ENCODE measurements around the gene LMTK2.
"Not testable (repeated sequence)": the region's sequence is repeated elsewhere in the genome, so short reads cannot be mapped to it uniquely, and the experiment has no call there.

The LMTK2 gene

DNA sequence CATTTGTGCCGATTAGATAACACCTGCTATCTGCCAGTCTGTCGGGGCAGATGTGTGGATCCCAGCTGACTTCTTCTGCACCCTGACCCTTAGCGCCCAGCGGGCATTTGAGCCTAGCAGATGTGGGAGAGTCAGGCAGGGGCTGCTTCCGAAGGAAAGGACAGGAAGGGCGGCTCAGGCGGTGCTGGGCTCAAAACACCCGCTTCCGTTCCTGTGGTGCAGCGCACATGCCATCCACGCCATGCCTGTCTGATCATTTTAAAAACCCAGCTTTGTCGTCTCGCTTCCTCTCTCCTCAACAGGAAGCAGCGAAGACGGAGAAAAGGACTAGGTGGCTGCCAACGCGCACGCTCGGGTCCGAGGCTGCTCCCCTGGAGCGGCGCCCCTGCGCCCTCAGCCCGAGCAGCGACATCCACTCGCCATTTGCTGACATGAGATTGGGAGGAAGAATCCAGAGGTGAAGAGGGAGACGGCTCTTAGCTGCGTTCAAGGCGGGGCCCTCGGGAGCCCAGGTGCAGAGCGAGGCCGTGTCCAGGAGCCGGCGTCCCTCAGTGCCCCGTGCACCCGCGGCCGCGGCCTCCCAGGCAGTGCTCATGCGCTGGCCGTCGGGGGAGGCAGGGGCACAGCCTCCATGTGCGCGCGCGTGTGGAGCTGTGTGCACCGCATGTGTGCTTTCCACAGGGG, 98.6 kb downstream of the LMTK2 start:
- peak; percentile 82 for DNase-seq

DNA sequence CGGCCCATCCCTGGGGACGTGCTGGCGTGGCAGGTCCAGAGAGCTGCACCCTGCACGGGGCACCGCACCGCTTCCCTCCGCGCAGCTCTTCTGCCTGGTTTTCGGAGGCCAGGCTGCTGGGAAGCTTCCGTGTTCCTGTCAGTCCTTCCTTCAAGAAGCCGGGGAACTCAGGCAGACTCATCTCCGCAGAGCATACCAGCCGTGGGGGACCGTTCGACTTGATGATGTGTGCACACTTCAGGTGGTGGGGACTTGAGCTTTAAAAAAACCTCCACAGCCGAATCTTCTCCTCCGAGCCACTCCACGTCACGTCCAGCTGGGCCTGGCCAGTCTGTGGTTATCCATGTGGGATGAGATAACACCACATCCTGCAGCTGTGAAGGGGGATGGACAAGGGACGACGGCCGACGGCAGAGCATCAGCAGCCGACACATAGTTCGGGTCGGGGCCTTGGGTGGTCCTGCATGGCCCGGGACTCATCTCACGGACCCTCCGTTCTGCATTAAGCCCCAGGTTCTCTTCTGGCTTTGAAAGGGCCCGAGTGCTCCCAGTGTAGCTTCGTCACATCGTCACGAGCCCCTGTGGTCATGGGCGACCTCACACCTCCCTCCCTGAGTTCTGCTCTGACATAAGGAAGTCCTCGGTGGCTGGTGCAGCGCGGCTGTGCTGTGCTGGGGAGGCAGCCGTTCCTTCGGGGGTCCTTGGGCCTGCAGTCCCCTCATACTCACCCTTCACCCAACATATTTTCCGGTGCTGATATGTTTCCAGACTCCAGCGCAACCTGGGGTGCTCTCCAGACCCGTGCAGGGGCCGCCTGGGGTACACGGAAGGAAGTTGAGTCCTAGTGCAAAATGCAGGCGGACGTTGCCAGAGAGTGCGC, 100.0 kb downstream of the LMTK2 start:
- no peak for DNase-seq

DNA sequence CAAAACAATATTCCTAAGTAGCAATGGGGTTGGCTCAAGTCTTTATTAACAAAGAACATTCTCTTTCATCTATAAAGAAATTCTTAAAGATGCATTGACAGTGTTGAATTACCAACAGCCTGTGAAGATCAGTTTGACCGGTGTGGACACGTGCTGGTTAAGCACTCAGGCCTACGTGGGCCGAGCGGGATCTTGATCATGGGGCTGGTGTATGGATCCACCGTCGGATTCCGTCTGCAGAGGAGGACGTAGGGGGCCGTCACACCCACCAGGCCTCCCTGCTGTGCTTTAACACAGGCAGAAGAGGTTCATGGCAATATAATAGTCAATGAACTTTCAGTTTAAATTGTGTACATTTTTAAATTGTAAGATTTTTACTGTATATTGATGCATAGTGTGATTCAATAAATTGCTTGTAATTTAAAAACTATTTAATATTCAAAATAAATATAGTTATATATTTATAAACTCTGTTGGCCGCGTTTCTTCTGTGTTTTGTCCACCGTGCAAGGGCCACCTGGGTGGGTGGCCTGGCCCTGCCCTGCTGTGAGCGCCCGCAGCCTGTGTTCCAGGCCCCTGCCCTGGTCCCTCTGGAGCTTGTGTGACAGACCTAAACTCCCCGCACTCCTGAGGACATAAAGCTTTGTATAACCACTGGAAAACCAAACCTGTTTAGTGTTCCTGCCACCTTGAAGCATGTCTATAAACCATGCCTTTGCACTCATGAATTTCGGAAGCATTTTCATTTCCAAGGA, 102.7 kb downstream of the LMTK2 start:
- DNase-seq, result peak; percentile 27

DNA sequence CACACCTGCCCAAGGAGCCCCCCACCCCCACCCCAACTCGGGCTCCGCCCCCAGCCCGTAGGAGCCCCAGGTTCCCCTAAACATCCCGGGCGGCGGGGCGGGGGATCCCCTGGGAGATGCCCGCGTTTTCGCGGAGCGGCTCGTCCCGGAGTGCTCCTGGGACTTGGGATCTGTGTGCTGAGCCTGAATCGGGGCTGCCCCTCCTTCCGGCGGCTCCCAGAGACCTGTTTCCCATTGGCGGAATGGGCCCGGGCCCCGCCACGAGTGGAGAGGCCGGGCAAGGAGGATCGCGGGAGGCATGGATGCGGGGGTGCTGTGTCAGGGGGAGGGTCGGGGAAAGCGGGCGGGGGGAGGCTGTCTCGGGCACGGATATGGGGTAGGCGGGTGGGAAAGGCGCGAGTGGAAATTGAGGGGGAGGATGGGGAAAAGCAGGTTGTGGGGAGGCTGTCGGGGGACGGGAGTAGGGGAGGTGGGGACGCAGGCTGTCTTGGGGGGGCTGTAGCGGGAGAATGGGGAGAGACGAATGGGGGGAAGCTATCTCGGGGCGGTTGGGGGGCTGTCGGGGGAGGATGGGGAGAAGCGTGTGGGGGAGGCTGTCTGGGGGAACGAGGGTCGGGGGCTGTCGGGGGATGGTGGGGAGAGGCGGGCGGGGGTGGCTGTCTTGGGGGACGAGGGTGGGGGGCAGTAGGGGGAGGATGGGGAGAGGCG, 104.0 kb downstream of the LMTK2 start:
- DNase-seq, result peak; percentile 94

DNA sequence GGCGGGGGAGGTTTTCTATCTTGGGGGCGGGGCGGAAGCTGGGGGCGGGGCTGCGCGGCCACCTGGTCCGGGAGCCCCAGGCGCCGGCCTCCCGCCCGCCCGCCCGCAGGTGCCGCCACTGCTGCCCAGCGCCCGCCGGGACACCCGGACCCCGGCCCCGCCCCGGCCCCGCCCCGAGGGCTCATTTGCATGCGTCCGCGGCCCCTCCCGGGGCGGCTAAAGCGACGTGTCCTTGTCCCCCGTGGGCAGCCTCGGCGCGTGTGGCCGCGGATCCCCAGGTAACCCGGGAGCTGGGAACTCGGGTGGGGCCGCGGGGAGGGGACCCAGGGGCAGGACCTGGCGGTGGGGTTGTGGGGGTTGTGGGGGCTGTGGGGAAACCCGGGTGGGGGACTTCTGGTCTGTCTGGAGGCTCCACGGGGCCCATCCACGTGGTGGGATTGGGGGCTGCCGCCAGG, 104.6 kb downstream of the LMTK2 start, which contains the start of gene BHLHA15:
BHLHA15 (plus strand) TSS at position 219 of the 455 bp plus-strand sequence. CDS start 871 bp downstream, outside the sequence.
- peak; percentile 94 for DNase-seq

DNA sequence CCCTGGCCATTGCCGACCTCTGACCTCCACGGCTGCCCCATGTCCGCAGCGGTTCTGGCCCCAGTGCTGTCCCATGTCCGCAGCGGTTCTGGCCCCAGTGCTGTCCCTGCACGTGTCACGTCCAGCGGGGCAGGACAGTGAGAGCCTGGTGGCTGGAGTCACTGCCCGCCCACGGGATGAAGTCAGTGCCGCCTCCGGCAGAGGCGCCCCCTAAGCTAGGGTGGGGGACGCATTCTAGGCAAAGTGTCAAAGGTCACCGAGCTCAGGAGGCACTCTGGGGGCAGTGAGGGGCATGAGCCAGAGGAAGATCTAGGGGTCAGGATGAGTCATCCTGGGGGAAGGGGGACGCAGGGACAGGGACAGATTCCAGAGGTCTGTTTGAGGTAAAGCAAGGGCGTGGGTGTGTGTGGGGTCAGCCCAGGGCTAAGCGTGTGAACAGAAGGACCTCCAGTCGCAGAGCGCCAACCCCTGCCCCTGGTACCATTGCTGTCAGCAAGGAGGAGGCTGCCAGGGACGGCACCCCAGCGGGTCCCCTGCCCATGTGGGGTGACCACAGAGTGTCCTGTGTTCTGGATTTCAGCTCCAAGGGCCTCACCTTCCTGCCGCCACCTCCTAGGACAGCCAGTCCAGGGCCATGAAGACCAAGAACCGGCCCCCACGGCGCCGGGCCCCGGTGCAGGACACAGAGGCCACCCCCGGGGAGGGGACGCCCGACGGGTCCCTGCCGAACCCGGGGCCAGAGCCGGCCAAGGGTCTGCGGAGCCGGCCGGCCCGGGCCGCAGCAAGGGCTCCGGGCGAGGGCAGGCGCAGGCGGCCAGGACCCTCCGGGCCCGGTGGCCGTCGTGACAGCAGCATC, 105.2 kb downstream of the LMTK2 start:
- peak; percentile 70 for DNase-seq

DNA sequence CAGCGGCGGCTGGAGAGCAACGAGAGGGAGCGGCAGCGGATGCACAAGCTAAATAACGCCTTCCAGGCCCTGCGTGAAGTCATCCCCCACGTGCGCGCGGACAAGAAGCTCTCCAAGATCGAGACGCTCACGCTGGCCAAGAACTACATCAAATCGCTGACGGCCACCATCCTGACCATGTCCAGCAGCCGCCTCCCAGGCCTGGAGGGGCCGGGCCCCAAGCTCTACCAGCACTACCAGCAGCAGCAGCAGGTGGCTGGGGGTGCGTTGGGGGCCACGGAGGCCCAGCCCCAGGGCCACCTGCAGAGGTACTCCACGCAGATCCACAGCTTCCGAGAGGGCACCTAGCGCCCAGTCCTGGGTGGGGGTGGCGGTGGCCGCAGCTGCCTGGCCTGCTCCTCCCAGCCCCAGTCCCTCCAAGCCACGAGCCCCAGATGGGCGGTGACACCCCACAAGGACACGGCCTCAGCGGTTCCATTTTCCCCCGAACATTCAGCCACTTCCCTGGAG, 105.9 kb downstream of the LMTK2 start:
- peak; percentile 55 for DNase-seq

DNA sequence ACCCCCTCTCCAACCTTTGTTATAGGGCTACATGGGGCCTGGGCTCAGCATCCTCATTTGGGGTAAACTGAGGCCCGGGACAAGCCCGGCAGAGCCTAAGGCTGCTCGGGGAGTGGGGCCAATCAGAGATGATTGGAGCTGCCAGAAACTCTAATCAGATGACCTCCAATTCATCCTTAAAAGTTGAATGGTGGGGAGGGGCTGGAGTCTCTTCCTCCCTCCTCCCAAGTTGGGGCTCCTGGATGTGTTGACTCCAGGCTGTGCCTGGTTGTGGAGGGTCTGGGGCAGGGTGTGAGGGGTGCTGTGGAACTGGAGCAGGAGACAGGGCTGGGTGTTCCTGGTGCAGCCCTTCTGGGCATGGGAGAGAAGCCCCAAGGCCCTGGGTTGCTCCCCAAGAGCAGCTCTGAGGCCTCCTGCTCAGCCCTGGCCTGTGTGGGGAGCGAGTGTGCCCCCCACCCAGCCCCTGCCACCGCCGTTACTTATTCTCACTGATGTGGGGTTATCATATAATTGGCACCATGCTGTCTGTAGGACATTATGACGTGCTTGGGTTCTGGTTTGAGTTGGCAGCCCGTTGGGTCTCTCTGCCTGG, 106.7 kb downstream of the LMTK2 start:
- DNase-seq, result no peak

DNA sequence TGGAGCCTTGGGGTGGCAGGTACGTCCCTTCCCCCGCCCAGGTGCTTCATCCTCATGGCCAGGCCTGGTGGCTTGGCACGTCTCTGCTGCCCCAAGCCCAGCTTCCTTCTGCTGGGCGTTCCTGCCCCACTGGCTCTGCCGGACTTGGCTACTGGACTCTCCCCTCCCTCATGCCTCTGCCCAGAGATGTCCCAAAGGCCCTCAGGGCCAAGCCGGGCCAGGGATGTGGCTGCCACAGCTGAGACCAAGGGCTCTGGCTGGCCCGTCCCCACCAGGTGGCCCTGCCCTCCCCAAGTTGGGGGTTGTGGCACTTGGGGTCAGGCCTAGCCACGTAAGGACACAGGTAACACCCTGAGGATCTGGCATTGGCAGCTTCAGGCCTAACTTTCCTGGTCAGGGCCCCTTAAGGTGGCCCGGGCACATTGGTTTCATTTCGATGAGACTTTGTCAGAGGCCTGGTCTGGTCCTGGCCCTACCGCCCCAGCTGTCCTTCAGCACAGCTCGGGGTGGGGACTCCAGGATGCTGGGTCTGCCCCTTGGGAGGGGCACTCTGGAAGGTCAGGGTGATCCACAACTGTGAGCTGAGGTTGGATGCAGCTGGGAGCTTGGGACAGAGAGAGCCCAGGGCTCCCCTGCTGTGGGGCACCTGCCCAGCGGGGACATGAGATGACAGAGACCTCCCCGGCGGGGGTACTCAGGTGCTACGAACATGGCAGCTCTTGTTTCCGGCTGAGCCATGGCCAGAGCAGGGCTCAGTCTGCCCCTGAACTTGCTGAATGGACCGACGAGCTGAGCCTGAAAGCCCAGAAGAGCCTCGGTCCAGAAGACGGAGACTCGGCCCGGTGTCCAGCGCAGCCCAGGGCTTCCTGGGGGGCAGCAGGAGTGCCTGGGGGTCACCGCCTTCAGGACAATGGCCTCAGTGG, 107.5 kb downstream of the LMTK2 start:
- peak; percentile 52 for DNase-seq

DNA sequence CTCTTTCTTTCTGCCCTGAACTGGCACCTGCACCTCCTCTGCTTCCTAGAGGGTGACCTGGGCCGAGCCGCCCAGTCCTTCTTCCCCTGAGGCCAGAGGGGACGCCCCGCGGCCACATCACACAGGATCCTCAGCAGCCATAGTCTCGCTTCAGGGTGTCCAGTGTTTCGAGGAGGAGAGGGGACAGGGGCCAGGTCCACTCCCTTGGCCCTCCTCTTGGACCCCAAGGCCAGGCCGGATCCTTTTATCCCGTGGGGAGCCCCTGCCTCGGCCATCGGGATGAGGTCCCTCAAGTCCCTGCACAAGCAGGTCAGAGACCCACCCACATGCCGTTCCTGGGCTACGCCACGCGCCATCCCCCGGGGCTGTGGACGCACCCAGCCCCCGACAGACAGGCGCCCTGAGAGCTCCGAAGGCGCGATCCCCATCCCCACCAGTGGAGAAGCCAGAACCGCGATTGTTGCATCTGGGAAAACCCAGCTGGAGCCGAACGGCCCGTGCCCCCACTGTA, 108.2 kb downstream of the LMTK2 start:
- peak; percentile 66 for DNase-seq

DNA sequence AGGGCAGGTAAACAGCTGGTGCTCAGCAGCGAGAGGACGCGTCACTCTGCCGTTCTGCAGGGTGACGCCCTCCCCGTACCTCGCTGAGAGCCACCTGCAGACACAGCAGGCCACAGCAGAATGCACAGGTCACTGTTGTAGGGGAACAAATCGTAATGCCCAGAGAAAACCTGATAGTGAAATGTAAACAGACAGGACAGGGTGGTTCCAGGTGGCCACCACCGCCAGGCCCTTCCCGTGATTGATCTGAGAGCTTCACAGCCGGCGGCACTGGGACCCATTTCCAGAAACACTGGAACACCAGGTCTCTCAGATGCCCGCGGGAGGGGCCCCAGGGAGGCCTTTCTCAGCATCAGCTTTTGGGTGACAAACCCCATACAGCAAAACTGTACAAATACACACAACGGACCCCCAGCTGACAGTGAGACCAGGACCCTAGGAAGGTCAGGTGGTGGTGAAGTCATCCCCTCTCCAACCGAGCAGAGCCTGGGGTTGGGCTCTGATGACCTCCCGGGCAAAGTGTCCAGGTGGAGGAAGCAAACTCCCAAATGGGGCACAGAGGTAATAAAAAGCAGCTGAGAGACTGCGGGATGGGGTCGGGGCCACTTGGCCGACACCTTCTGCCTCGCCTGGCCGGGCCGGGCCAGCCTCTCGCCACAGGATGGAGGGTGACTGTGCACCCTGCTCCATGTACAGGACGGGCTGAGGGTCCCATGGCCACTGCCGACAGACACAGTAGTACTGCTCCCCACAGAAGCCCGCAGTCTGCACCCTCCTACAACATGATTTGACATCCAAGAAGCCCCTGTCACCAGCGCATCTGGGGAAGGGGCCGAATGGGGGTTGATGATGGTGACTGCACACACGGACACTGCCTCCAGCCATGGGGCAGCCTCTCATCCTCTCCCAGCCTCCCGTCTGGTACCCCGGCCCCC, 109.2 kb downstream of the LMTK2 start:
- peak; percentile 98 for DNase-seq

DNA sequence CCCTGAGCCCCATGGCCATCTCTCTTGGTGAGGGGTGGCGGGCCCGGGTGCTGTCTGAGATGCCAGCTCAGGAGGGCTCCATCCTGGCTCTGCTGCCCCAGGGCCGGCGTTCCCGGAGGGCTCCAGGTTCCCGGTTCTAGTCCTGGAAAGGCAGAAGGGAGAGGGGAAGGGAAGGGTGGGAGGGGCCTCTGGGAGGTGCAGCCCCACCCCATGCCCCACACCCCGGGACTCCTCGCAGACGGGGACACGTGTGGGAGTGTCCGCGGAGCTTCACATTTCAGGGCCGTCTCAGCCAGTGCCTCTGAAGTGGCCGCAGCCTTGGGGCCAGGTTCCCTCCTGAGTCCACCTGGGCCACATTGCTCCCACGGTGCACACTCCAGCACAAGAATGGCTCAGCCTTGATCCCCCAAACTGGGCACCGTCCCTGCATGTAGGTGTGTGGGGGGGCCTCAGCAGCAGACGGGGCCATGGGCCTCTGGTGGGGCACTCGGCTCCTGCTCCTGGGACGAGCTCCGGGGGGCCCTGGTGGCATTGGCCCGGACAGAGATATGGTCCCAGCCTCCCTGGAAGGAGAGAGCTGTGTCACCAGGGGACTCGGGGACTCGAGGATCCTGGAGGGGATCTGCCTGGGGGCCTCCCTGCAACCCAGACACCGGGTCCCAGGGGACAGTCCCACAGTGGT, 110.4 kb downstream of the LMTK2 start:
- DNase-seq, result no peak

DNA sequence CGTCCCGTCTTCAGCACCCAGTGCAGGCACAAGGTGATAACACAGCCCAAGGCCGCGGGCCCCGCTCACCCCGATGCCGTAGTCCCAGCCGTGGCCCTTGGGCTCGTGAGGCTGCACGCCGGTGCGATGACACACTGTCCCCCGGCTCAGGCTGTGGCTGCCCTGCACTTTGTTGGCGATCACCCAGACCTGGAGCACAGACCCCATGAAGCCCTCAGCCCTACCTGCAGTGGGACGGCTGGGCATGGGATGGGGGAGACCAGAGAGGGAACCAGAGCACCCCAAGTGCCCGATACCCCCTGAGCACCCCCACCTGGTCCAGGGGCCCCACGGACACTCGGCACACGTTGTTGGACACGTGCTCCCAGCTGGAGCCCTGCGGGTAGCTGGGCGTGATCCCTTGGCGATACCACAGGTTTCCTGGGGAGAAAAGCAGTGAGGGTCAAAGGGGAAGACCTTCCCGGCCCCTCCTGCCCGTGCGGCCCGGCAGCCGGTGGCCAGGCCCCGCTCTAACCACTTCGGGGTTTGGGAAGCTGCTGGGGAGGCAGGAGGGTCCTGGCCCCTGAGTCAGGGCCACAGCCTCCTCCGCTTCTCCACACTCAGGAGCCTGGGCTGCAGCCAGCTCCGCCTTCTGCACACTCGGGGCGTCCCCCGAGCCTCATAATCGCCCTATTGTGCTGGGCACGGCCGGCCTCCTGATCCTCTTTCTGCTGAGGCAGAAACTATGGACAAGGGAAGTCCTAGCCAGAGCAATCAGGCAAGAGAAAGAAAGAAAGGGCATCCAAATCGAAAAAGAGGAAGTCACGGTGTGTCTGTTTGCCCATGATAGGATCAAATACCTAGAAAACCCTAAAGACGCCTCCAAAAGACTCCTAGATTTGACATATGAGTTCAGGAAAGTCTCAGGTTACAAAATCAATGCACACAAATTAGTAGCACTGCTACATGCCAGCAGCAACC, 111.2 kb downstream of the LMTK2 start:
- DNase-seq, result no peak

DNA sequence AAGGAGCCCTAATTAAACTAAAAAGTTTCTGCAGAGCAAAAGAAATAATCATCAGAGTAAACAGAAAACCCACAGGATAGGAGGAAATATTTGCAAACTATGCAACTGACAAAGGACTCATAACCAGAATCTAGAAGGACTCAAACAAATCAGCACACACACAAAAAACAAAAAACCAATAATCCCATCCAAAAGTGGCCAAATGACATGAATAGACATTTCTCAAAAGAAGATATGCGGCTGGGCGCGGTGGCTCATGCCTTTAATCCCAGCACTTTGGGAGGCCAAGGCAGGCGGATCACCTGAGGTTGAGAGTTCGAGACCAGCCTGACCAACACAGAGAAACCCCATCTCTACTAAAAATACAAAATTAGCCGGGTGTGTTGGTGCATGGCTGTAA, 112.7 kb downstream of the LMTK2 start:
- DNase-seq, result not testable (repeated sequence)

DNA sequence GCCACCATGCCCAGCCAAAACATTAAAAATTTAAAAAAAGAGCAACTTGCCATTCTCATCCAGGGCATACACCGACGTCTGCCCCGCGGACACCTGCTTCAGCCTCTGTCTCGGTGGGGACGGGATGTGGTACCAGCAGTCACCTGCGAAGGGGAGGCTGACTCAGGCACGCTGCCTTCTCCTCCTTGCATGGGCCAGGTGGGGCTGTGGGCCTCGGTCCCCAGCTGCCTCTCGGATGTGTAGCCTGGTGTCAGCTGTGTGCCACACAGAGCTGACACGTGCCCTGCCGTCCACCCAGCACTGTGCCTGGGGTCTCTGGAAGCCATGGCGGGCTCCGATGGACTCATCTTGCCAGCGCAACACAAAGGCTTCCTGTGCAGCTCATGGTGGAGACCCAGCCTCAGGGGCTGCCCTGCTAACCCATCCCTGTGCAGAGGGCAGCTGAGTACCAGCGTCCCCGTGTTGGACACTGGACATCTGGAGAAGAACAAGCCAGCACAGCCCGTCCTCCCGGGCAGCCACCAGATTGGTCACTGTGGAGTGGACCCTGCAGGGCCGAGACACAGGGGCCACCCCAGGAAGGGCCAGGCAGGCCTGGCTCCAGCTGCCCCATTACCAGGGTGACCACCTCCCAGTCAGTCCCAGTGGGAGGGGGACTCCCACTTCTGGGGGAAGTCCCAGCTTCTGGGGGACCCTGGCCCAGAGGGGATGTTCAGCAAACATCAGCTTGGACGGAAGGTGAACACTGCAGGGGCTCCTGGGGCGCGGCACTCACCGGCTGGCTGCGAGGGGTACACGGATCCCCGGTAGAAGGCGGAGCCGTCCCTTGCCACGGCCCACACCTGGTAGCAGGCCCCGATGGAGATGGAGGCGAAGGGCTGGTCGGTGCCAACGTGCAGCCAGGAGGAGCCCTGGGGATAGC, 115.2 kb downstream of the LMTK2 start:
- DNase-seq, result no peak

Measured in DMS53 (cell line).